Limb (tissue), 2 donors: ENCODE measurements around the gene FRMD1.

Source experiments
- DNase-seq, 2 donors: peaks; one replicate each; pipeline ENCODE4 v3.0.0-alpha.2; 2016; ENCODE audit errors: extremely low spot score in 2 of 2

FRMD1 gene

GRCh38 chr6:168095716-168096250 lies 16.8 kb upstream of the FRMD1 start:
- DNase-seq = no peak

GRCh38 chr6:168095171-168095691 lies 16.2 kb upstream of the FRMD1 start:
- no peak for DNase-seq

DNA sequence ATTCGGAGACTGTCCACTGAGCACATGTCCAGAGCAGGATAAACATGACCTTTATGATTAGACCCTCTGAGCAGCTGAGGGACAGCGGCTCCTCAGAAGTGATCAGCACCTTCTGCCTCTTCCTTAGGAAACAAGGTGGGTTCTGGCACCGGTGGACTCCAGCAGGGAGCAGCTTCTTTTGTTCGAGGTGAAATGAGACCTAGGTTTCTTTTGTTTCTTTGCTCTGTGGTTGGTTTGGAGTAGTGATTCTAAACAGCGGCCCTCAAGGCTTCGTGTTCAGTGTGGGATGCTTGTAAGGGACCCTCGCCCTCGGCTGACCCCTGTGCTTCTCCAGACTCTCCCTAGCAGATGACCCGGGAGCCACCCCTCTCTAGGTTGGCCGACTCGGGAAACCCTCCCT lies 14.6 kb upstream of the FRMD1 start:
- no peak for DNase-seq

DNA sequence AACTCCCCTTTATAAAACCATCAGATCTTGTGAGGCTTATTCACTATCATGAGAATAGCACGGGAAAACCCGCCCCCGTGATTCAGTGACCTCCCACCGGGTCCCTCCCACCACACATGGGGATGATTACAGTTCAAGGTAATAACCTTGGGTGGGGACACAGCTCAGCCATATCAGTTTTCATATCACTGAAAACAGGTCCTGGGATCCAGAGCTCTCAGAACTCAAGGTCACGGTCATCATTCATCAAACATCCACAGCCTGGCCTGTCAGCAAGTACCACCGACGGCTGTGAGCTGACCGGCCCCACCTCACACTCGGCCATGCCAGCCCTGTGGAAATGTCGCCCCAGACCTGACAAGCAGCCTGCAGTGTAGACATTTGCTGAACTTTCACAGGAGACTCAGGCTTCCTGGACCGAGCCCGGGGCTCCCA lies 14.1 kb upstream of the FRMD1 start:
- DNase-seq = no peak

DNA sequence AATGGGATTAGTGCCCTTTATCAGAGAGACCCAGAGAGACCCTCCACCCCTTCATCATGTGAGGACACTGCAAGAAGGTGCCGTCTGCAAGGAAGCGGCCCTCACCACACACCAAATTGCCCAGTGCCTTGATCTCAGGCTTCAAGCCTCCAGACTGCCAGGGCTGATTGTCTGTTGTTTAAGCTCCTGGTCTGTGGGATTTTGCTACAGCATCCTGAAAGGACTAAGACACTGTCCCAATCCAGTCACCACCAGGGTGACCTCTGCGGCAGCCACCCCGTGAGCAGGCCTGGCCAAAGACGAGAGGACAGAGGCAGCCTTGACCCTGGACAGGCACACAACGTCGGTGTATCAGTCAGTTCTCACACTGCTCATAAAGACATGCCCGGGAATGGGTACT lies 13.5 kb upstream of the FRMD1 start:
- DNase-seq = no peak

- DNase-seq = no peak
Measured at GRCh38 chr6:168091381-168092264, 12.6 kb upstream of the FRMD1 start.

DNA sequence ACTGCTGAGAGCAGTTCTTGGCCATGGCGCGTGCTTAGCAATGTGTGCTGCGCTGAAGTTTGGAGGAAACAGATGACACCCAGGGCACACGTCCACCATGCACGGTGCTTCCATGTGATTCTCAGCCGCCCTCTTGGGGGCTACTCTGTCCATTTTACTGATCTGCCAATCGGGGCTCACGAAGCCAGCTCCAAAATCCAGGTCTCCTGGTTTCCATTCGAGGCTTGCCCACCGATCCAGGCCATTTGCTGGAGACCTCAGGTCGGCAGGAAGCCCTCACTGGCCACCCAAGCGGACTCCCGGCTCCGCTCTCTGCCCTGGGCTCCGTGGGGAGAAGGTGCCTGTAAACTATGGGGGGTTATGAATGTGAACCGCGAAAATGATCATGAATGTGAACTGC lies 11.7 kb upstream of the FRMD1 start:
- DNase-seq = no peak

GRCh38 chr6:168090064-168090690 lies 11.2 kb upstream of the FRMD1 start:
- no peak for DNase-seq

DNA sequence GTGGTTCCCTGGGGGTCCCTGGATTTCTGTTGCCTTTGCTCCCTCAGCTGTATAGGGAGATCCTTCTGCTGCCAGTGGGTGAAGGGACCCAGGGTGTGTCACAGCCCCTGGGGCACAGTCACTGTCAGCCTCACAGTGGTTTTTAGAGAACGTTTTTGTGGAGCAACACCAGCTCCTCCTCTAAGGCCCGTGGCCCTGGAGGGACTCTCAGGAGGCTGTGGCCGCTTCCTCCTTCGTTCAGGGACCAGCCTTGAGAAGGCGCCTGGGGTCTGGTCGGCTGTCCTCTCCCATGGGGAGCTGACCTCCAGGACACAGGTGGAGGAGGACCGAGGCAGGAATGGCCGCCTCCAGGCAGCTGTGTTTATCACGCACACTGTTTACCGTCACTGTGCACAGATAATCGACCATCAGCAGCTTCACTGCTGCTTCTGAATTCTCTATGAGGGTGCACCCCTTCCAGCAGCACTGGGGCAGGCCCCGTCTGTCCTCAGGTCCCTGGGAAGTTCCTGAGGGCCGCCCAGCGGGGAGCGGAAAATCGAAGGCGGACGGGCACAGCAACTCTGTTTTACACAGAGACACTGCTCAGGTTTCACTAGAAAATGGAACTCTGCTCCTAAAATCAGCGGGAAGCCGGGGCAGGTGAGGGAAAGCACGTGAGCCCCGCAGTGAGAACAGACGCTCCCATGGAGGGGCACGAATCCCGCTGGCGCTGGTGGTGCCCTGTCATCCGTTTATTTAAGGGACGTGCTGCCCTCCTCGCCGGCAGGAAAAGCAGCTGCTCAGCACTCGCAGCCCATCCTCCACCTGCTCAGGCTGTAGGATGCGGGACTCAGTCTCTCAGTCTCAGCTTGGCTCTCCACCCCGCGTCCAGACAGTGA lies 10.4 kb upstream of the FRMD1 start:
- no peak for DNase-seq

DNA sequence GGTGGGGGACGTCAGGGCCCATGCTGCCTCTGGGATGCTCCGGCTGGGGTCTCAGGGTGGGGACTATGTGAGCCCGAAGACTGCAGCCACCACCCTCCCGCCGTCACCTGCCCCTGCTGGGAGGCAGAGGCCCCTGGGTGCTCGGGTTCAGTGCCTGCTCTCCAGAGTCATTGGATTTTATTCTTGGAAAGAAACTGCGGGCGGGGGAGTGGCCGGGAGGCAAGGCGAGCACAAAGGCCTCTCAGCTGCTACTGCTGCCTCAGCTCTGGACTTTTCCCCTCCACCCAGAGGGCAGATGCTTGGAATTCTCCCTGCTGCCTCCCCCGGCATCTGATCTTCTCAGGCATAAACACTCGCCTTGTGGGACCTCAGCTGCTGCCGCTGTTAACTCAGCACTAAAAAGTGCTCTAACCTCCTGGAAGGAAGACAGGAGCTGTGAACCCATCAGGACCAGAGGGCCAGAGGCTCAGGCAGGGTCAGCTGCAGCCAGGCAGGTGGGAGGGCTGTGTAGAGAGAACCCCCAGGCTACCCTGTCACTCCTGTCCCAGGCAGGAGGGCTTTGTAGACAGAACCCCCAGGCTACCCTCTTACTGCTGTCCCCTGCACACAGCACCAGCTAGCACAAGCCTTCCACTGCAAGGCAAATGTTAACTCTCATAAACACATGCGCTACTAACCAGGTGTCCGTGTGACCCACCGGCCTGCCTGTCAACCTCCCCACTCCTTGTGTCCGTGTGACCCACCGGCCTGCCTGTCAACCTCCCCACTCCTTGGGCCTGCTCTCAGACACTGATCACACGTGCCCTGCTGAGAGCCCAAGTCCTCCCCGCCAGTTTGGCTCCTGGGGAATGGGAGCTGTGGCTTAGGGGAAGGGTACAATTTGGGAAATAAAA lies 9.4 kb upstream of the FRMD1 start:
- DNase-seq = peak; percentile 68 to 77

DNA sequence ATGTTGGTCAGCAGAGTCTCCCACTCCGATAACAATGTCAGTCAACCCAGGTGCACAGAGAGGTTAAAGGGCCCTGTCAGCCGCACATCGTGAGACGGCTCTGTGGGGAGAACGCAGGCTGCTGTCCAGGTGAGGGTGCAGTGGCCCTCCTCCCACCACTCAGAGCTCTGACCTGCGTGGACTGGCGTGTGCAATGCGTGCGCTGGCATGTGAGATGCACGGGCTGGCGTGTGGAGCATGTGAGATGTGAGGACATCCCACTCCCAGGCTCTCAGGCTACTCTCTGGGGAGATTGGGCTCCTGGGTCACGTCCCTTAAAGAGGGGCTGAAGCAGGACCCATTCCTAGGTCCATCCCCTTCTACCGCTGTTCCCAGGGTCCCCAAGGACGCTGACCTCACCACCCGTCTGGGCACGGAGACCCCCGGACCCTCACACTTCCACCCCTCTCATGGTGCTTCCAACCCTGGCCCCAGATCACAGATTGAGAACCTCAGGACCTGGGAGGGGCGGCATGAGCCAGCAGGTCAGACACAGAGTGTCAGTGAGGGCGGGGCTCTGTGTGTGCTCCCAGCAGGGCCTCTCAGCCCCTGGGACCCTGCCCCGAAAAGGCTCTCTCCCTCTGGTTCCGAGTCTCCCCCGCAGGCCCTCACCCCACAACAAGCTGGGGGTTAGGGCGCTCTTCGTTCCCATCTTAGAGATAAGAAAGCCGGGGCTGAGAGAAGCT lies 8.6 kb upstream of the FRMD1 start:
- DNase-seq = no peak

- no peak for DNase-seq
Measured at GRCh38 chr6:168086616-168087015, 7.6 kb upstream of the FRMD1 start.

DNA sequence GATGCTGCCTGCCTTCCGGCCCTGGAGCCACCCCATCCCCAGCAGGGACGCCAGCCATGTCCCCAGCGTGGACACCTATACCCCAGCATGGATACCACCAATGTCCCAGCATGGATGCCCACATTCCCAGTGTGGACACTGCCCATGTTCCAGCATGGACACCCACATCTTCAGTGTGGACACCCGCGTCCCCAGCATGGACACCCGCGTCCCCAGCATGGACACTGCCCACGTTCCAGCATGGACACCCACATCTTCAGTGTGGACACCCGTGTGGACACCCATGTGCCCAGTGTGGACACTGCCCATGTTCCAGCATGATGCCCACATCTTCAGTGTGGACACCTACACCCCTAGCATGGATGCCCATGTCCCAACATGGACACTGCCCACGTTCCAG lies 7.1 kb upstream of the FRMD1 start:
- no peak for DNase-seq

DNA sequence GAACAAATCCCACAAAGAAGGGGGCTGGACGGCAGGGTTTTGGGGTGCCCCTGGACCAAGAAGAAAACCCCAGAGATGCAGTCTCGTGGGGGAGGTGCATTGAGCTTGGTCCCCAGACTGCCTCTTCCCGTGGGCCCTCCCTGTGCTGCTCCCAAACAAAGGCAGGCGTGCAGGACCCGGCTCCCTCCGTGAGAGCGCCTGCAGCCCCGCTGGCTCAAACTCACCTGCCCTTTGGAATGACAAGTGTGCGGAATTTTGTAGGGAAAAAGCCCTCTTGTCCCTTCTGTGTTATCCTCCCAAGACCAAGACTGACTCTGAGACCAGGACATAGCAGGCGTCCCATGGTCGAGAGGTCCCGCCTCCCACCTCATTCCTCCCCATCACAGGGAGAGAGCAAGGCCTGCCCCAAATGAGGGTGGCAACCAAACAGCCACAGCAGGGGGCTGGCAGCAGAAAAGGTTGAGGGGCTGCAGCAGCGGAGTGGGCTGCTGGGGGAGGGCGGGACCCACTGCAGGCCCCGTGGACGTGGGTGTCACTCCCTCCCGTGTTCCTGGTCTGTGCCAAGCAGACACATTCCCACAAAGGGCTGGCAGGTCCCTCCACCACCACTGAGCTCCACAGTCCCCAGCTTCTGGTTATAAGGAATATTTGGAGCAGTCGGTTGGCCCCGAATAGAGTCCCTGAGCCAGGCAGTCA lies 5.6 kb upstream of the FRMD1 start:
- DNase-seq = no peak

GRCh38 chr6:168083514-168083885 lies 4.5 kb upstream of the FRMD1 start:
- DNase-seq = no peak

DNA sequence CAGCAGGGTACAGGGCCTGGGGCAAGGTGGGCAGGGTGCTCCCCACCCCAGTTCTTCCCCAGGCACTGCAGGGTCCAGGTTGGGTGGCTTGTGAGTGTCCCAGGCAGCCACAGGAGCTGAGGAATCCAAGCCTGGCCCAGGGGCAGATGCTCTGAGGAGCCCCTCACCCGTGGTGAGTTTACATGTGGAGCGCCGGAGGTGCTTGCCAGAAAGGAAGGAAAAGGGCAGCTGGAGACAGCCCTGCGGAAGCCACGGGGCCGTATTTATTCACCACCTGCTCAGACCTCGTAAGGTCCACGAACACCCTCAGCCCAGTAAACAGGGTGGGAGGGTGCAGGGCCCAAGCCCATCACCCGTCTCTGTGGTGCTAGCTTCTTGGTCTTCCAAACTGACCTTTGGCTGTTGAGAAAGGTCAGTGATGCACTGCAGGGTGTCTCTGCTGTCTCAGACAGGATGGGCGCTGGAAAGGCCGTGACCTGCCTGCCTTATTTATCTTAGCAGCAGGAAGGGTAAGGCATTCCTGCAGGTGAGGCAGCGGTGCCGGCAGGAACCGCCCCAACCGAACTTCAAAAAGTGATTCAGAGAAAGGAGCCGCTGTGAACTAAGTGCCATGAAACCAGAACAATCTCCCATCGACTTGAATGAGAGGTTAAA lies 4.0 kb upstream of the FRMD1 start:
- no peak for DNase-seq

GRCh38 chr6:168081858-168082546 lies 3.0 kb upstream of the FRMD1 start:
- DNase-seq = no peak

GRCh38 chr6:168080393-168081077 lies 1.5 kb upstream of the FRMD1 start:
- DNase-seq = no peak
